GM18520 (cell line): ENCODE data around the gene SLC3A2.

Experiments used
- ATAC-seq: cut with Tn5 transposase; IDR thresholded peaks from one replicate; pipeline ENCODE4 v1.9.1; 2021; ENCODE audit not compliant: unreplicated experiment

SLC3A2 gene

DNA sequence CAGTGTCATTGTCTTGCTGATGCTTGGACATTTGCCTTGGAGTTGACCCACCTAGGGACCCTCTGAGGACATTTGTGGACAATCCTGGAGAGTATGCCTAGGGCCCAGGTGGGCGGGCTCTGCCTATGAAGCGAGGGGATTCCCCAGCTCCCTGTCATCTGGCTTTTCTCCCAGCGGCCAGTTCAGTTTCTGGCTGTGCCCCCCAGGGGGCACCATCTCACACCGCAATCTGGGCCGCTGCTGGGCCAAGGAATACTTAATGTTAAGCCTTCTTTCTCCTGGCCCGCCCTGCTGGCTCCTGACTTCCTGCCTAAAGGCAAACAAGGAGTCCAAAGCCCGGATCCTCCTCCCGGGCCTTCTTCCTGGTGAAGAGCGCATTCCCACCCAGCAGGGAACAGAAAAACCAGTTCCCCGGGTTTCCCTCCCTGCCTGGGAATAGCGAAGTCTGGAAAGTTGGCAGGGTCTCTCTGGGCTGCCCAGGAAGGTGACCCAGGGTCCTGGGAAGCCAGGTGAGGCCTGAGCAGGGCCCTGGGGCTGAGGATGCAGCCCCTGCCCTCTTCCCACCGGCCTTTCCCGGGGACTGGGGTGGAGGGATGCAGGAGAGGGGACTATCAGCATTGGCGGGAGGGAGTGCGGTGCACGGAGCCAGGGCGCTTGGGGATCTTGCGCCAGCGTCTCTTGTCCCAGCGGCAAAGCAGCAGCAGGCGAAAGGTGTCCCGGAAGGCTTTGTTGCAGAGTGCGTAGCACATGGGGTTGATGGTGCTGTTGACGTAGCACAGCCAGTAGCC lies 28.6 kb downstream of the SLC3A2 start:
- no peak for ATAC-seq

DNA sequence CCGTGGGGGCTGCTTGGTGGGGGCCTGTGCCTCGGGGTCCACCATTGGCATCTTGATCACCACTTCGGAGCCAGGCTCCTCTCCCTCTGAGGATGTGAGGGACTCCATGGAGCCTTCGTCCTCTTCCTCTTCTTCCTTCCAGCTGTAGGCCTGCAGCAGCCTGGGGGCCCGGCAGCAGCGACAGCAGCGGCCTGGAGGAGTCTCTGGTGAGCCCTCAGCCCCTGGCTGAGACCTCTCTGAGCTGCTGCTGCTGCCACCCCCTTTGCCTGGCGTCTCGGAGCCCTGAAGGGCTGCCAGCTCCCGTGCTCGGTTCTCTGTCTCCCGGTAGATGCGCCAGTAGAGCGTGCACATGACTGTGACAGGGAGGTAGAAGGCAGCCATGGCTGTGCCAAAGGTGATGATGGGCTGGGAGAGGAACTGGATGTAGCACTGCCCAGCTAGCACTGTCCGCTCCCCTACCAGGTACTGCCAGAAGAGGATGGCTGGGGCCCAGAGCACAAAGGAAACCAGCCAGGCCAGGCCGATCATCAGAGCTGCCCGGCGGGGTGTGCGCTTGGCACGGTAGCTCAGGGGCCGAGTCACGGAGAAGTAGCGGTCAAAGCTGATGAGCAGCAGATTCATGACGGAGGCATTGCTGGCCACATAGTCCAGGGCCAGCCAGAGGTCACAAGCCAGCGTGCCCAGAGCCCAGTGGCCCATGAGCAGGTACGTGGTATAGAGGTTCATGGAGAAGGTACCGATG lies 29.6 kb downstream of the SLC3A2 start:
- no peak for ATAC-seq

GRCh38 chr11:62911137-62912130 lies 30.7 kb downstream of the SLC3A2 start:
- ATAC-seq: no peak

DNA sequence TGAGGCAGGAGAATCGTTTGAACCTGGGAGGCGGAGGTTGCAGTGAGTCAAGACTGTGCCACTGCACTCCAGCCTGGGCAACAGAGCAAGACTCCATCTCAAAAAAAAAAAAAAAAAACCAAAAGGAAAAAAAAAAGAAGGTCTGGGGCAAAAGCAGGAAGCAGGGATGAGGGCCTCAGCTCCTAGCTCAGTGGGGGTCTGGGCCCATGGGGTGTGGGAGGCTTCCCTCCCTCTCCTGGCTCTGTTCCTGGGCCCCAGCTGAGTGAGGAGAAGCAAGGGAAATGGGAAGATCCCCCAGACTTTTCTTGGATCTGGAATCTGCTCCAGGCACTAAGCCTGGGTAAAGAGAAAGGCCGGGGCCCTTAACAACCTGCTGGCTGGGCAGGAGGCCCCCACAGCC lies 31.6 kb downstream of the SLC3A2 start:
- ATAC-seq: no peak

DNA sequence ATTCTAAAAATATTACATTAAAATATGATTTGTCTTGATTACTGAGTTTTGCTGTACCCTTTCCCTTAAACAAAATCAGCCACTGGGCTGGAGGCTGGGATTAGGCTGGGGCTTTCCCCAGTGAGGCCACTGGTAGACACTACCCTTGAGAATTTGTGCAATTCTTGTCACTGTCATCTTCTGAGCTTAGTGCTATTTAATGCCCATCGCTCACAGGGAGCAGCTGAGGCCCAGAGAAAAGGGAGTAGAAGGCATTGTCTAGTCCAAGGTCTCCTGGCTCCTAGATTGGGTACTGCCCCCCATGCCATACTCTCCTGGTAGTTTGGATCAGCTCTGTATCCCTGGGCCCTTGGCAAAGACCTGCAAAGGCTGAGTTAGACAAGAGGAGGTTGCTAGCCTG lies 33.7 kb downstream of the SLC3A2 start:
- no peak for ATAC-seq

- ATAC-seq: no peak
These were observed 37.3 kb downstream of the SLC3A2 start for GRCh38 chr11:62917906-62918502.

GRCh38 chr11:62918531-62918930 lies 37.8 kb downstream of the SLC3A2 start:
- ATAC-seq: no peak

DNA sequence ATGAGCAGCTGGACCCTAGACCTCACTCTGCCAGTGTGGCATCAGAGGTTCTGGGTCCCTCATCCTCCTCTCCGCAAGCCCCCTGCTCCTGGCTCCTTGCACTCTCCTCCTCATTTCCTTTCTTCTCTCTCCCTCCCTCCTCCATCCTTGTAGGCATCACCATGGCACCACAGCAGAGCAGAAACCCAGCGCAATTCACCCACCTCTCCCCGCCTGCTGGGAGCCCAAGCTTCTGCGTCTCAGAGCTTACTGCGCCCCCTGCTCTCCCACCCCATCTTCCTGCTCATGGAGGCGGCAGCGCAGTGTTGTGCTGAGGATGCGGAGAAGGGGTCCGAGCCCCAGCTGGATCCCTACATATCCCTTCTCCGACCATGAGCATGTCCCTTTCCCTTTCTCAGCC lies 38.8 kb downstream of the SLC3A2 start:
- no peak for ATAC-seq

DNA sequence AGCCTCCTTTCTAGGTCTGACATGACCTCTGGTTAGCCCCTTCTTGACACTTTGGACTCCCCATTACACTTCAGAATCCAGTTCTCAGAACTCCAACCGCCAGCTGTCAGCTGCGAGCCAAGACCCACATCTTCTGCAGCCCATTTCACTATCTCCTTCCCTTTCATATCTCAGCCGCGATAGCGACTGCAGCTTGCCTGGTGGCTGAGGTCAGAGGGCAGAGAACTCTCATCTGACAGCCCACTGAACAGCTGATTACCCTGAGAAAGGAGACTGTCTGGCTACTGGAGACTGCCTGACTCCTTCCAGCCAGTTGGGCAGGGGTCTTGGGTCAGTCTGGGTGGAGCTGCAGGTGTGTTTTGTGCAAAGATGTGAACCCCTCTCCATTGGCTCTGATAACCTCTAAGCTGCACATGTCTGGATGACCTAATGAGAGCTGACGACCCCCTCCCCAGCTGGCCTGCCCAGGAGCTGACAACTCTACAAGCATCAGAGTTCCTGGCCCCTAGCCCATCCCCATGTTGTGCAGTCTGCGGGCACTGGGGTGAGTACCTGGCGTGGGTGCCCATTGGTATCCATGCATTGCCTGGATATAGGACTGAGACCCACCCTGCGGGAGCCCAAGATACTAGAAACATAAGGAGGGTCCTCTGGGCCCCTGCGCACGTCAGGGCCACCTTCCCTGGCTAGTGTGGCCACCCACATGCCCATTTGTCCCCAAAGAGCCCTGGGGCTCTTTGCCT lies 39.4 kb downstream of the SLC3A2 start:
- ATAC-seq: no peak

DNA sequence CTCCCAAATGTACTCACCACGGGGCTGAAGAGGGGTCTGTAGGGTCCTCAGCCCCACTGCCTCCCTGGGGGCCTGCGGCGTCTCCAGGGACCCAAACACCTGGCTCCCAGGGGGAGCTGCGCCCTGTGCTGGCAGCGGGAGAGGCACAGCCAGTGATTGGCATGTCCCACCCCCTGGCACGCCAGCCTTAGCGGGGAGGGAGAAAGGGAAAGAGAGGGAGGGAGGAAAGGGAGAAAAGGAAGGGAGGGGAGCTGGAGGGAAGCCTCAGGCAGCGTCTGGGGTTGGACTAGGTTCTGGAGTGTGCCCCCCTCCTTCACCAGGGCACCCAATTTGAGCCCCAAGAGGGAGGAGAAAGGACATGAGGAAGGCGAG lies 40.5 kb downstream of the SLC3A2 start, which contains the start of gene CHRM1:
CHRM1 (minus strand) TSS at position 163 of the 372 bp plus-strand sequence. CDS start 10,263 bp downstream, outside the sequence.
- no peak for ATAC-seq

DNA sequence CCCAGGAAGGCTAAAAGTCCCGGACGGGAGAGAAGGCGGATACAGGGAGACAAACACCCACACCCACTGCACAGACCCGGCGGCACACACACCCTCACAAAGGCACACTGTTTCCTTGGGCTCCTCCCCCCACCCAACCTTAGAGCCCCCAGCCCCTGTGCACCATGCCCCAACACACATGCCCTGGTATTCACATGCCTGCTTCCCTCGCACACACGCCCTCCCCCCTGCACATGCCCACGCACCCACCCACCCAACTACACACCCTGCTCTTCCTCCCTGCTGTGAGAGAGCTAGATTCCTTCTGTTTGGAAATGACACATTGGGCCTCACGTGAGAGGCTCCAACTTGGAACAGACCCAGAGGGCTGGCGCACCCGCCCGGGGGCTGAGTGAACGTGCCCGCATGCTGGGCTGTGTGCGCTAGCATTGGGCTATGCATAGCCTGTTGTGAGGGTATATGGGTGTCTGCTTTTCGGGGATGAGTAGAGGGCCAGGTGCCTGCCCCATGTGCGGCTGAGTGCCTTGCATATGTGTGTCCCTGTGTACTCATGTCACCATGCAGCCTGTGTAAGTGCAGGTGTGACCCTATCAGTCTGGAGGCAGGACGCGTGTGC lies 41.0 kb downstream of the SLC3A2 start:
- no peak for ATAC-seq

DNA sequence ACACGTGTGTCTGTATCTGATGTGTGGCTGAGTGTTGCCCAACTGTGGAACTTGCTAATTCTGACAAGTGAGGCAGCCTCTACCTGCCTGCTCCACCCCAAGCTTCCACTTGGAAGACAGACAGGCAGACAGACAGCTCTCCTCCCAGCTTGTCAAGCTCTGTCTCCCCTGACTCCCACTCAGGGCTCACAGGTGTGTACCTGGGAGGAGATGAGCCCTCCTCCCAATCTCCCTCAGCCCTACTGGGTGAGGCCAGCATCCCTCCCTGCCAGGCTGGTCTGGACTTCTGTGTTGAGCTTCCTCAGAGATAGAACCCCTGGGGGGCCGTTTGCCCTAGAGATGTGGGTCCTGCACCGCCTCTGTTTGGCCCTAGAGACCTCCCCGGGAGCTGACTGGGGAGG lies 41.5 kb downstream of the SLC3A2 start:
- ATAC-seq: no peak

GRCh38 chr11:62922653-62923431 lies 42.1 kb downstream of the SLC3A2 start:
- no peak for ATAC-seq

DNA sequence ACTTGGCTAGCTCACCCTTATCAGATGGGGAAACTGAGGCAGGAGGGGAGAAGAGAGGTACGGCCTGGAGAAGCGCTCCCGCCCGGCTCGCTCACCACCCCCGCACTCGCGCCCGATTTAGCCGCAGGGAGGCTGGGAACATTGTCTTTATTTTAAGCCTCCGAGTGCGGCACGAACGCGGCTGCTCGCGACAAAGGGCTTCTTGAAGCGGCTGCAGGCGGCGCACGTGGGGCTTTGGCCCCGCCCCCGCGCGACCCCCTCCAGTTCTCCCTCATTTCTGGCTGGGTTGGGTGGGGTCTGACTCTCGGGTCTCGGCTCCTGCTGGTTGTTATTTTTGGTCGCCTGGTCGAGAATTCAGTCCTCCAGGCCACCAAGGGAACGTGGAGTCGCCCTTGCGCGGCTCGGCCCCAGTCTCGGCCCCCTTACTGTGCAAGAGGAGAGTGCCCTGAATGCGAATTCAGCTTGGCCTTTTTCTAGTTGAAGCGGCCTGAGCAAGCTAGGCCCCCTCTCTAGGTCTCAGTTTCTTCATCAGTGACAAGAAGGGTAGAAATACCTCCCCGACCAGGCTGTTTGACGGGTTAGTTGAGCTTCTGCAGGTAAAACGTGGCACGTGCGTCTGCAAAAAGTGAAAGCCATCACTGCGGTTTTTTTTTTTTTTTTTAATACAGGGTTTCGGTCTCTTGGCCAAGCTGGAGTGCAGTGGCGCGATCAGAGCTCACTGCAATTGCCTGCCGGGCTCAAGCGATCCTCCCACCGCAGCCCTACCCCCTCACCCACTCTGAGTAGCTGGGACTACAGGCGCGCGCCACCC lies 43.1 kb downstream of the SLC3A2 start:
- no peak for ATAC-seq

- ATAC-seq: no peak
These were observed 44.6 kb downstream of the SLC3A2 start for GRCh38 chr11:62925308-62925707.

- no peak for ATAC-seq
These were observed 45.3 kb downstream of the SLC3A2 start for GRCh38 chr11:62925745-62926679.
